ENCODE measurements around the gene KHDRBS2.

DNA sequence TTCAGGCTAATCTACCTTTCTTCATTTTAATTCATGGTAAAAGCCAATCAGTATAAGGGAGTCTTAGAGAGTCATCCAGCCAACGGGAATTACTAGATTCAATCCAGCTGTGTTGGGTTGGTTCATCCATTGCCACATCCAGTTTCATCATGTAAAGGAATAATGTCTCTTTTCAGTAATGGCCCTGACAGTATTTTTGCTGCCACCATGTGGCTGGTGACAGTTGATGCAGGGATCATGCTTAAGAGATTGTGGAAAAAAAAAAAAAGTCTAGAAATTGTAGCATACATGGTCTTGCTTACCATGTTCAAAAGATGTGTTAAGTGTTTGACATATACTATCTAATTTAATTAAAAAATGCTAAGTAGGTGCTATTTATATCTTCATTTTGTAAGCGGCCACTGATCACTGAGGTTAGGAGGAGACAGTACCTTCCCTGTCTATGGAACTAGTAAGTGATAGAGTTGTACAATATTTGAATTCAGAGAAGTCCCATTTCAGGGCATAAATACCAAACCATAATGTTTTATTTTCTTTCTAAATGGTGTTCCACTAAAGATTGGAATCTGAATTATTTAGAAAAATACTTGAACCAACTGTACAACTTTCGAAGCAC, 135.9 kb downstream of the KHDRBS2 start:
- TF ChIP-seq CTCF (IDR thresholded peaks at IDR 0.05) (peak; percentile 80), EZH2 (IDR thresholded peaks at IDR 0.05) (no peak), EZH2phosphoT487 (IDR thresholded peaks at IDR 0.05) (no peak)

Measured in neural progenitor cell (in vitro differentiated cells).